Panc1 (cell line): ENCODE results near the gene ORC5. TPM values are rescaled to one million over a fixed set of nuclear protein-coding genes. Genes with fewer than 3 reads are reported as not detected.

Experiments used
- ATAC-seq: fragments of 200-7000 bp; cut with Tn5 transposase; 2 replicates; pipeline ENCODE4 v1.9.1; 2020; ENCODE audit warnings: mild to moderate bottlenecking, moderate library complexity
- BruUV-seq: library from RNA; stranded (reverse); fragments of 400-500 nt; replicated peaks from 2 replicates; lab custom pipeline; 2021; lab: Mats Ljungman, UMichigan
- CTCF ChIA-PET: fragments of 300-600 bp; sonication (Branson Sonifier 250); formaldehyde crosslinking; loops from one replicate; lab custom pipeline; 2022; ENCODE audit warnings: antibody characterized with exemption; lab: Charles Lee
- POLR2A ChIA-PET: fragments of 300-600 bp; sonication (Branson Sonifier 250); formaldehyde crosslinking; loops from one replicate; lab custom pipeline; 2022; ENCODE audit warnings: antibody characterized with exemption; lab: Charles Lee
- DNase-seq: peaks from one replicate; pipeline ENCODE4 v3.0.0-alpha.2; 2010; ENCODE audit warnings: low read depth, low spot score
- H3K27ac ChIP-seq: 2 replicates; pipeline ENCODE4 v1.5.1; 2011; ENCODE audit warnings: mild to moderate bottlenecking, low read length, inconsistent platforms
- H3K27me3 ChIP-seq: fragments of 200-500 bp; sonication (Bioruptor generic); 2 replicates; pipeline ENCODE4 v1.6.0; 2014; ENCODE audit warnings: low read length, inconsistent platforms; ENCODE audit not compliant: control insufficient read depth, insufficient read depth
- H3K36me3 ChIP-seq: fragments of 200-500 bp; sonication (Bioruptor generic); 2 replicates; pipeline ENCODE4 v1.5.1; 2014; ENCODE audit warnings: inconsistent platforms, mild to moderate bottlenecking, low read length, moderate library complexity; ENCODE audit not compliant: control insufficient read depth, insufficient read depth
- H3K4me1 ChIP-seq: 2 replicates; pipeline ENCODE4 v1.5.1; 2011; ENCODE audit warnings: inconsistent platforms, mild to moderate bottlenecking, low read length, moderate library complexity; ENCODE audit not compliant: control insufficient read depth, insufficient read depth
- H3K4me3 ChIP-seq, 2 experiments: 2 replicates each; pipeline ENCODE4 v1.5.1; 2011 to 2012; ENCODE audit warnings: low read depth in 2 of 2, low read length in 2 of 2, mild to moderate bottlenecking in 2 of 2, inconsistent platforms in 1 of 2, moderate library complexity in 1 of 2
- H3K9me3 ChIP-seq: fragments of 200-500 bp; sonication (Bioruptor generic); 2 replicates; pipeline ENCODE4 v1.5.1; 2014; ENCODE audit warnings: low read depth, mild to moderate bottlenecking, inconsistent platforms, low read length, moderate library complexity; ENCODE audit not compliant: control insufficient read depth, insufficient read depth
- POLR2AphosphoS5 ChIP-seq: IDR thresholded peaks from 2 replicates; pipeline ENCODE4 v1.6.1; 2012; ENCODE audit warnings: mild to moderate bottlenecking, low read depth, low read length, moderate library complexity
- SIN3A ChIP-seq: IDR thresholded peaks from 2 replicates; pipeline ENCODE4 v1.6.1; 2012; ENCODE audit warnings: low read depth, mild to moderate bottlenecking, low read length, moderate library complexity, borderline replicate concordance; ENCODE audit not compliant: insufficient read depth
- TCF7L2 ChIP-seq: IDR thresholded peaks from 2 replicates; pipeline ENCODE4 v1.6.1; 2011; ENCODE audit warnings: mild to moderate bottlenecking, low read depth, low read length, inconsistent platforms
- in situ Hi-C: cut with HindIII; loops from 2 replicates; pipeline ENCODE4 v1.10.0; 2016; ENCODE audit warnings: low sequenced_read_pairs, low pct_unique_long_range_greater_than_20kb
- intact Hi-C: fragments of 100-400 bp; cut with micrococcal nuclease; formaldehyde crosslinking; loops from one replicate; pipeline ENCODE4 v1.10.0; 2022; ENCODE audit not compliant: unreplicated experiment
- total RNA-seq: library from RNA; stranded (reverse); gene quantifications from one replicate; pipeline ENCODE4 v1.2.1, GENCODE V29; 2021; ENCODE audit not compliant: unreplicated experiment
- TF ChIP-seq, protein P1 (sequence below): fragments of 450-650 bp; IDR thresholded peaks from 2 replicates; pipeline ENCODE4 v1.5.1; 2017; ENCODE audit warnings: mild to moderate bottlenecking
- TF ChIP-seq, protein P2 (sequence below), 2 experiments: IDR thresholded peaks; 2 replicates each; pipeline ENCODE4 v1.6.1; 2011 to 2012; ENCODE audit warnings: low read depth in 2 of 2, control low read depth in 1 of 2, low read length in 1 of 2, mild to moderate bottlenecking in 1 of 2, moderate library complexity in 1 of 2; ENCODE audit not compliant: insufficient read depth in 1 of 2

The ORC5 gene
- total RNA-seq, 1 experiment from 2014 or later: 24.6 TPM

DNA sequence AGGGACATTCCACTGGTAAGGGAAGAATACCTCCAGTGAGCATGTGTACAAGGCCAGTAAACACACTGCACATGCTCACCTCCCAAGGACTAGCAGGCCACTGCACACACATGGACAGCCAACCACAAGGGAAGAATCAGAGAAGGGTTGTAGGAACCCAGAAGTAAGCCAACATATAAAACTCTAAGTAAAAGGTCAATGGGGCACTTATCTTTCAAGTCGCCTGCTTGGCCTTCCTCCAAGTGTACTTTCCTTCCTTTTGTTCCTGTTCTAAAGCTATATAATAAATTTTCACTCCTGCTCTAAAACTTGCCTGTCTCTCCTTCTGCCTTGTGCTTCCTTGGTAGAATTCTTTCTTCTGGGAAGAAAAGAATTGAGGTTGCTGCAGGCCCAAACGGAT lies 33.0 kb downstream of the ORC5 start:
- no peak overlapping the region for H3K4me3 ChIP-seq
- in situ Hi-C loops: no loop called here
- POLR2A ChIA-PET: no interaction called here
- intact Hi-C loops: no loop called here
- H3K27me3 ChIP-seq: no peaks in the 10 kb centered on the region
- peaks cover under 1% of the 10 kb centered on the region; the same call in 1 of the 2 replicates for H3K36me3 ChIP-seq
- no peak; the same call in 1 of the 2 replicates for ATAC-seq
- no TSS peak for BruUV-seq
- no peak overlapping the region for H3K27ac ChIP-seq
- H3K9me3 ChIP-seq: peaks cover 9% of the 10 kb centered on the region; the same call in 1 of the 2 replicates
- DNase-seq: no peak
- TF ChIP-seq, protein P1, sequence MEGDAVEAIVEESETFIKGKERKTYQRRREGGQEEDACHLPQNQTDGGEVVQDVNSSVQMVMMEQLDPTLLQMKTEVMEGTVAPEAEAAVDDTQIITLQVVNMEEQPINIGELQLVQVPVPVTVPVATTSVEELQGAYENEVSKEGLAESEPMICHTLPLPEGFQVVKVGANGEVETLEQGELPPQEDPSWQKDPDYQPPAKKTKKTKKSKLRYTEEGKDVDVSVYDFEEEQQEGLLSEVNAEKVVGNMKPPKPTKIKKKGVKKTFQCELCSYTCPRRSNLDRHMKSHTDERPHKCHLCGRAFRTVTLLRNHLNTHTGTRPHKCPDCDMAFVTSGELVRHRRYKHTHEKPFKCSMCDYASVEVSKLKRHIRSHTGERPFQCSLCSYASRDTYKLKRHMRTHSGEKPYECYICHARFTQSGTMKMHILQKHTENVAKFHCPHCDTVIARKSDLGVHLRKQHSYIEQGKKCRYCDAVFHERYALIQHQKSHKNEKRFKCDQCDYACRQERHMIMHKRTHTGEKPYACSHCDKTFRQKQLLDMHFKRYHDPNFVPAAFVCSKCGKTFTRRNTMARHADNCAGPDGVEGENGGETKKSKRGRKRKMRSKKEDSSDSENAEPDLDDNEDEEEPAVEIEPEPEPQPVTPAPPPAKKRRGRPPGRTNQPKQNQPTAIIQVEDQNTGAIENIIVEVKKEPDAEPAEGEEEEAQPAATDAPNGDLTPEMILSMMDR: no peak
- TF ChIP-seq POLR2AphosphoS5: no peak
- H3K4me1 ChIP-seq: no peaks in the 10 kb centered on the region
- CTCF ChIA-PET: no interaction called here

DNA sequence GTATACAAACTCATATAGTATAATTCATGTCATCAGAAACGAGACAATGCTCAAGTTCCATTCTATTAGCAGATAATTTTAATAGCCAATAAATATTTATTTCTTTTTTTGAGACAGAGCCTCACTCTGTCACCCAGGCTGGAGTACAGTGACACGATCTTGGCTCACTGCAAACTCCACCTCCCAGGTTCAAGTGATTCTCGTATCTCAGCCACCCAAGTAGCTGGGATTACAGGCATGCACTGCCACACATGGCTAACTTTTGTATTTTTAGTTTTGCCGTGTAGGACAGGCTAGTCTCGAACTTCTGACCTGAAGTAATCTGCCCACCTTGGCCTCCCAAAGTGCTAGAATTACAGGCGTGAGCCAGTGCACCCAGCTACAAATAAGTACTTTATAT lies 45.7 kb downstream of the ORC5 start:
- H3K4me3 ChIP-seq: no peak overlapping the region
- TF ChIP-seq TCF7L2 (no peak), POLR2AphosphoS5 (no peak), SIN3A (no peak)
- TF ChIP-seq, protein P1: no peak
- TF ChIP-seq, protein P2, sequence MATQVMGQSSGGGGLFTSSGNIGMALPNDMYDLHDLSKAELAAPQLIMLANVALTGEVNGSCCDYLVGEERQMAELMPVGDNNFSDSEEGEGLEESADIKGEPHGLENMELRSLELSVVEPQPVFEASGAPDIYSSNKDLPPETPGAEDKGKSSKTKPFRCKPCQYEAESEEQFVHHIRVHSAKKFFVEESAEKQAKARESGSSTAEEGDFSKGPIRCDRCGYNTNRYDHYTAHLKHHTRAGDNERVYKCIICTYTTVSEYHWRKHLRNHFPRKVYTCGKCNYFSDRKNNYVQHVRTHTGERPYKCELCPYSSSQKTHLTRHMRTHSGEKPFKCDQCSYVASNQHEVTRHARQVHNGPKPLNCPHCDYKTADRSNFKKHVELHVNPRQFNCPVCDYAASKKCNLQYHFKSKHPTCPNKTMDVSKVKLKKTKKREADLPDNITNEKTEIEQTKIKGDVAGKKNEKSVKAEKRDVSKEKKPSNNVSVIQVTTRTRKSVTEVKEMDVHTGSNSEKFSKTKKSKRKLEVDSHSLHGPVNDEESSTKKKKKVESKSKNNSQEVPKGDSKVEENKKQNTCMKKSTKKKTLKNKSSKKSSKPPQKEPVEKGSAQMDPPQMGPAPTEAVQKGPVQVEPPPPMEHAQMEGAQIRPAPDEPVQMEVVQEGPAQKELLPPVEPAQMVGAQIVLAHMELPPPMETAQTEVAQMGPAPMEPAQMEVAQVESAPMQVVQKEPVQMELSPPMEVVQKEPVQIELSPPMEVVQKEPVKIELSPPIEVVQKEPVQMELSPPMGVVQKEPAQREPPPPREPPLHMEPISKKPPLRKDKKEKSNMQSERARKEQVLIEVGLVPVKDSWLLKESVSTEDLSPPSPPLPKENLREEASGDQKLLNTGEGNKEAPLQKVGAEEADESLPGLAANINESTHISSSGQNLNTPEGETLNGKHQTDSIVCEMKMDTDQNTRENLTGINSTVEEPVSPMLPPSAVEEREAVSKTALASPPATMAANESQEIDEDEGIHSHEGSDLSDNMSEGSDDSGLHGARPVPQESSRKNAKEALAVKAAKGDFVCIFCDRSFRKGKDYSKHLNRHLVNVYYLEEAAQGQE (IDR thresholded peaks at IDR 0.05; ENCODE audit: insufficient read depth in 1 of 2, low read depth in 2 of 2, low read length in 1 of 2): no peak
- intact Hi-C loops: no loop called here
- DNase-seq (no peak), ATAC-seq (no peak)
- no TSS peak for BruUV-seq
- no peaks in the 10 kb centered on the region for H3K9me3 ChIP-seq
- in situ Hi-C loops: no loop called here
- ChIA-PET CTCF (interaction anchor here (1.0 kb wide), 1 partner anchor 587 kb away, joined by 3 read pairs; no protein-coding TSS in a partner anchor), POLR2A (no interaction called here)
- H3K36me3 ChIP-seq: peaks cover 13% of the 10 kb centered on the region
- no peaks in the 10 kb centered on the region for H3K4me1 ChIP-seq
- H3K27me3 ChIP-seq: no peaks in the 10 kb centered on the region
- no peak overlapping the region for H3K27ac ChIP-seq
